ENCODE measurements around the gene EMSY.
"Not testable (repeated sequence)": the region's sequence is repeated elsewhere in the genome, so short reads cannot be mapped to it uniquely, and the experiment has no call there.

Gene EMSY

GRCh38 chr11:76589964-76590950, 145.4 kb downstream of the EMSY start:
- FAIRE-seq, result no peak
- no peak for DNase-seq (ENCODE audit: insufficient read length, low spot score)

DNA sequence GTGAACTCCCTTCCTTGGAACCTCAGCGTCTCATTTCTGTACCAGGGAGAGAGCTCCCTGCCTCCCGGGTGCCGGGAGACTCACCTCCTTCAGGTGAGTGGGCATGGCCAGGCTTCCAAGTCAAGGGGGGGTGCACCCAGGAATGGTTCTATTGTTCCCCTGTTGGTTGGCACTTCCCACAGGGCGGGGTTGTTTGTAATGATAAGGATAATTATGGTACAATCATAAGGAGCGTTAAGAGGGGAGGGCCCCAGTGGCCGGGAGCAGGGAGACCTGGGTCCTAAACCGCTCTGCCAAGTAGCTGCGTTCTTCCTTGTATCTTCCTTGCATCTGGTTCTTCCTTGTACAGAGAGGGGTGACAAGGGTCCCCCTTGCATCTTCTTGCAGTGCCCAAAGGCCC, 146.6 kb downstream of the EMSY start:
- FAIRE-seq (no peak), DNase-seq (ENCODE audit: insufficient read length, low spot score) (no peak)

DNA sequence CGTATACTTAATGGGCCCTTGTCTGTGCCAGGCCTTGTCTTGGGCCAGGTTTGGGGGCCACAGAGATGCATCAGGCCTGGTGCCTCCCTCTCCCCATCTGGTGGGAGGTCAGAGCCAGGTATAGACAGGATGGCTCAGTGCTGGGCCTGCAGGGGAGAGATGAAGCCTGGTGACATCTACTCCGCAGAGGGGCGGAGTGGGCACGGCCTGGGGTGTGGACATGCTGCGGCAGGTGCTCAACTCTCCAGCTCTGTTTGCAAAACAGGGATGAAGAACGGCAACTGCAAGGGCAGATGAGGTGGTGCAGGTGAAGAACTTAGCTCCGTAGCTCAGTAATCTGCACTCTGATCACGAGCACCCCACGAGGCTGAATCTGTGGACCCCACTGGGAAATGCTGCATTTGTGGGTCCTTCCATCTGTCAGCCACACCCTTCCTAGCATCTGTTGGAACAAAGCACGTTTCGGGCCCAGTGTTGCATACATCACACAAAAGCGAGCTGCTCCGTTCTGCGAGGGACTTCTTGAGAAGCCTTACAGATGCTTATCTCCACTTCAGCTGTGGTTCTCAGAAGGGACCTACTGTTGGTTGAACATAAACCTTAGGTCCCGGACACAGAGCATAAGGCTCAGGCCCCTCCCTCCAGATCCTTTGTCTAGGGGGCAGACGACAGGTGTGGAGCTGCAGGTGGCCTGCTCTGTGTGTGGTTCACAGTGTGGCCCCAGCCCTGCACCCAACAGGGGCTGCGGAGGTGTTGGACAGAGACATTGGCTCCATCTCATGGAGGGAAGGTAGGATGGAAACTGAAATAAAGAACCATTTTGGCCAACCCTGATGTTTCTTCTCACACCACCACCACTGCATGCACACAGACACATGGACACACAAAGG, 147.5 kb downstream of the EMSY start:
- DNase-seq (ENCODE audit: insufficient read length, low spot score) (no peak), FAIRE-seq (no peak)

DNA sequence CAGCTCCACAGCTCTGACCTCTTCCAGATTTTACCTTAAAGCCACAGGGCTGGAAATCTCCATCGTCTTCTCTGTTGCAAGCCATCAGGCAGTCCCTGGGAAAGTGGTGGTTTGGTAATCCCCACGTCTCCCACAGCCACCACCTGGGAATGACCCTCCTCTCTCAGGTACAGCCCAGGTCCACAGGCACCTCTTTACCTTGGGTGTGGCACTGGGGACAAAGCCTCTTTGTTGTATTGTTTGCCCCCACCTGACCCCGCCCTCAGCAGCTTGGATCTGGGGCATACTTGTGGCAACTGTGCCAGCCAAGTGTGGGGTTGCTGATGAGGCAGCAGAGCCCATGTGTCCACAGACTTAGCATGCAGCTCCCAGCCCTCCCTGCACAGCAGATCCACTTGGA, 148.1 kb downstream of the EMSY start:
- no peak for FAIRE-seq
- DNase-seq (ENCODE audit: insufficient read length, low spot score), result no peak

DNA sequence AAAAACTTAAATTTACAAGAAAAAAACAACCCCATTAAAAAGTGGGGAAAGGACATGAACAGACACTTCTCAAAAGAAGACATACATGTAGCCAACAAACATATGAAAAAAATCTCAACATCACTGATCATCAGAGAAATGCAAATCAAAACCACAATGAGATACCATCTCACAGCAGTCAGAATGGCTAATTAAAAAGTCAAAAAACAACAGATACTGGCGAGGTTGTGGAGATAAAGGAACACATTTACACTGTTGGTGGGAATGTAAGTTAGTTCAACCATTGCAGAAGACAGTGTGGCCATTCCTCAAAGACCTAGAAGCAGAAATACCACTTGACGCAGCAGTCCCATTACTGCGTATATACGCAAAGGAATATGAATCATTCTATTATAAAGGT, 150.3 kb downstream of the EMSY start:
- FAIRE-seq; DNase-seq (ENCODE audit: insufficient read length, low spot score): not testable (repeated sequence)

- peak; percentile 40 for FAIRE-seq
- DNase-seq (ENCODE audit: insufficient read length, low spot score), result no peak
Measured at GRCh38 chr11:76596652-76597051, 151.8 kb downstream of the EMSY start.

- no peak for DNase-seq (ENCODE audit: insufficient read length, low spot score)
Measured at GRCh38 chr11:76597533-76598425, 153.0 kb downstream of the EMSY start.

GRCh38 chr11:76598426-76598839, 153.6 kb downstream of the EMSY start:
- DNase-seq (ENCODE audit: insufficient read length, low spot score) (peak; percentile 56), FAIRE-seq (peak; percentile 78)

More at GRCh38 chr11:76597533-76598425, 153.0 kb downstream of the EMSY start:
- FAIRE-seq, result no peak

- FAIRE-seq, result peak; percentile 79
- peak; percentile 76 for DNase-seq (ENCODE audit: insufficient read length, low spot score)
Measured at GRCh38 chr11:76599041-76600013, 154.5 kb downstream of the EMSY start.

DNA sequence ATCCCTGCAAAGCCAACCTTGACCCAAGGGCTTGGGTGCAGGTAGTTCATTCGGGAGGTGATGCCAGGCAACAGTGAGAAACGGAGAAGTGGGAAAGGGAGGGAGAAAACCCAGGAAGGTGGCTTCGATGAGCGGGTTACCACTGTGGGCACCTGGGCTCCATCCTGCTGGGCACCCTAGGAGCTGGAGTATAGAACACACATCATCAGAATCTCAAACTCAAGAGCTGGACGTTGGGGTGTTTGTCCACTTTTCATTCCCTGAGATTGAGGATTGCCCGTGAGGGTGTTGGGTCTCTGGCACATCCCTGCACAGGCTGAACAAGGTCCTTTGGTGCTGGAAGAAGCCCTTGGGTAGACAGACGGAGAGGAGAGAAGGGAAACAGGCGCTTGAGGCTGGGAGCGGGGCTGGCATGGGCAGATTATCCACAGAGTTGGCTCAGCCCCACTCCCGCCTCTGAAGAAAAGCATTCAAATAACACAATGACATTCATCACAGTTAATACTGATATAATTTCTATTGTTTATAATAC, 155.4 kb downstream of the EMSY start:
- no peak for DNase-seq (ENCODE audit: insufficient read length, low spot score)
- no peak for FAIRE-seq

DNA sequence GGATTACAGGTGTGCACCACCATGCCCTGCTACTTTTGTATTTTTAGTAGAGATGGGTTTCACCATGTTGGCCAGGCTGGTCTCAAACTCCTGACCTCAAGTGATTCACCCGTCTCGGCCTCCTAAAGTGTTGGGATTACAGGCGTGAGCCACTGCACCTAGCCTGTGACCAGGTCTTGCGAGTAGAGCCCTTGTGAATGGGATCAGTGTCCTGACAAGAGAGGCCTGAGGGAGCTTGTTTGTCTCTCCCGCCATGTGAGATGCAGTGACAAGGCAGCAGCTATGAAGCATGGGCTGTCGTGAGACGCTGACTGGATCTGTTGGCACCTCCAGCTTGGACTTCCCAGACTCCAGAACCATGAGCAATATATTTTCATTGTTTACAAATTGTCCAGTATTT, 156.5 kb downstream of the EMSY start:
- DNase-seq (ENCODE audit: insufficient read length, low spot score) (no peak), FAIRE-seq (no peak)

- DNase-seq (ENCODE audit: insufficient read length, low spot score), result no peak
- no peak for FAIRE-seq
Measured at GRCh38 chr11:76601724-76602123, 156.9 kb downstream of the EMSY start.

- peak; percentile 31 for FAIRE-seq
- DNase-seq (ENCODE audit: insufficient read length, low spot score), result no peak
Measured at GRCh38 chr11:76602431-76602861, 157.6 kb downstream of the EMSY start.
